ENCODE data around the gene RPS19BP1. TPM values are rescaled to one million over a fixed set of nuclear protein-coding genes. Genes with fewer than 3 reads are reported as not detected.

Gene RPS19BP1
- total and polyA plus RNA-seq, 2 of the 8 experiments (the other 6 are each of a cell fraction or from before 2014, with no cell fraction given) = 77.9 to 97.9 TPM

- H3K4me2 ChIP-seq (ENCODE audit: insufficient read depth in 1 of 2, low read depth in 2 of 2, low read length in 2 of 2) = peak overlapping the region; percentile 54 to 69
- H3K4me3 ChIP-seq (ENCODE audit: extremely low read depth in 1 of 4, insufficient read depth in 2 of 4, low read depth in 3 of 4, low read length in 4 of 4) = peak overlapping the region; percentile 8 to 54 (median 20); a peak in 5 of 8 replicates
- H4K5ac ChIP-seq (ENCODE audit: insufficient read length, low read depth, low read length) = no peak overlapping the region
- no peak overlapping the region for H4K91ac ChIP-seq (replicated peaks; ENCODE audit: insufficient read length, low read length)
- H2AK5ac ChIP-seq (ENCODE audit: low read depth, low read length) = no peak overlapping the region
- no peak overlapping the region; the same call in 1 of the 2 replicates for H3K18ac ChIP-seq (ENCODE audit: extremely low read depth, low read length)
- no peak overlapping the region for H3K14ac ChIP-seq (ENCODE audit: insufficient read length)
- peak overlapping the region; percentile 35; the same call in 1 of the 2 replicates for H4K8ac ChIP-seq (ENCODE audit: extremely low read depth, insufficient read depth, low read length)
- peaks cover 4 to 21% (median 6%) of the 10 kb centered on the region in 4 experiments; a peak in 6 of 7 replicates for H3K4me1 ChIP-seq (replicated peaks in 1 of 4; ENCODE audit: control insufficient read depth in 3 of 4, insufficient read depth in 4 of 4, low read length in 3 of 4)
- CTCF ChIA-PET (ENCODE audit: partially characterized antibody) = interaction anchor here (0.7 to 3.2 kb wide), 7 partner anchors 22 to 75 kb away, joined by 3 to 17 read pairs (median 4); no protein-coding TSS in a partner anchor
- H3K23ac ChIP-seq (ENCODE audit: insufficient read length) = no peak overlapping the region
- peaks cover 0 to 5% of the 10 kb centered on the region in 2 experiments for H4K20me1 ChIP-seq (replicated peaks in 1 of 2; ENCODE audit: control insufficient read depth in 1 of 2, insufficient read depth in 2 of 2, low read length in 2 of 2)
- H3K9ac ChIP-seq (replicated peaks in 1 of 4; ENCODE audit: extremely low read depth in 1 of 4, low read depth in 3 of 4, low read length in 3 of 4) = no peak overlapping the region
- H2BK15ac ChIP-seq (ENCODE audit: low read length) = no peak overlapping the region
- DNase-seq (ENCODE audit: low read depth in 1 of 2, low spot score in 2 of 2) = no peak
- H3K4ac ChIP-seq (replicated peaks; ENCODE audit: insufficient read length, low read depth, low read length) = no peak overlapping the region
- no peak overlapping the region for H2BK5ac ChIP-seq (ENCODE audit: low read depth, low read length)
- H3K79me2 ChIP-seq (ENCODE audit: control insufficient read depth in 1 of 2, insufficient read depth in 2 of 2, low read length in 2 of 2) = no peaks in the 10 kb centered on the region
- no peak overlapping the region for H2BK120ac ChIP-seq (replicated peaks; ENCODE audit: low read depth, low read length)
- no peaks in the 10 kb centered on the region; the same call in 1 of the 2 replicates for H3K23me2 ChIP-seq (ENCODE audit: low read depth, low read length)
- peaks cover 0 to 3% (median 0%) of the 10 kb centered on the region in 4 experiments; a peak in 1 of 8 replicates for H3K36me3 ChIP-seq (ENCODE audit: control insufficient read depth in 2 of 4, insufficient read depth in 4 of 4, low read length in 3 of 4)
- no peak overlapping the region for H3K27ac ChIP-seq (ENCODE audit: low read depth, low read length)
- FAIRE-seq = no peak
- 22% methylated on average over 37 of the region's 72 CpGs; no CpG with 5 or more reads in 1 of the 2 experiments for WGBS, 2 experiments (ENCODE audit: extremely low coverage in 1 of 2, insufficient coverage in 1 of 2, insufficient read length in 1 of 2, insufficient replicate concordance in 2 of 2, low coverage in 1 of 2, low lambda C conversion rate in 2 of 2, missing lambda C conversion rate in 1 of 2)
- H3K79me1 ChIP-seq (ENCODE audit: low read depth, low read length) = no peaks in the 10 kb centered on the region
- H3K56ac ChIP-seq (replicated peaks; ENCODE audit: insufficient read length, low read depth, low read length) = no peak overlapping the region
- H3K27me3 ChIP-seq (replicated peaks in 1 of 4; ENCODE audit: control insufficient read depth in 3 of 4, extremely low read depth in 1 of 4, insufficient read depth in 3 of 4, low read length in 3 of 4) = peaks cover 30 to 51% (median 45%) of the 10 kb centered on the region in 4 experiments
- H2AFZ ChIP-seq (ENCODE audit: low read length) = no peak overlapping the region
- no peaks in the 10 kb centered on the region for H3K9me3 ChIP-seq (ENCODE audit: insufficient read depth in 2 of 2, low read depth in 1 of 2, low read length in 1 of 2)
- POLR2A ChIA-PET (ENCODE audit: partially characterized antibody) = interaction anchor here (0.7 to 2.6 kb wide), 3 partner anchors 12 to 37 kb away, joined by 3 to 9 read pairs (median 6); partner anchors contain the start of gene ATF4
- no peak overlapping the region for H2BK20ac ChIP-seq (ENCODE audit: low read length)
- no peak overlapping the region for H2BK12ac ChIP-seq (ENCODE audit: low read depth, low read length)
- TF ChIP-seq RAD21 (IDR thresholded peaks at IDR 0.05 in 1 of 2, conservative IDR thresholded peaks at IDR 0.05 in 1 of 2; ENCODE audit: low read depth in 2 of 2, low read length in 2 of 2) = peak; percentile 5 to 39; a peak in 2 of 4 replicates
- TF ChIP-seq SUZ12 (IDR thresholded peaks at IDR 0.05; ENCODE audit: low read length) = peak; percentile 36; the same call in 1 of the 2 replicates
- TF ChIP-seq BACH1 (IDR thresholded peaks at IDR 0.05; ENCODE audit: low read length) = no peak
- TF ChIP-seq POLR2A (IDR thresholded peaks at IDR 0.05; ENCODE audit: control extremely low read depth in 1 of 2, low read depth in 2 of 2, low read length in 2 of 2) = no peak
- TF ChIP-seq EZH2 (IDR thresholded peaks at IDR 0.05; ENCODE audit: low read depth, low read length, severe bottlenecking) = peak; percentile 56
These were observed 24.7 kb upstream of the RPS19BP1 start for GRCh38 chr22:39556970-39557841.
